GM18526 (cell line): Measurements from ENCODE around the gene HIPK4.

ENCODE experiments used
- POLR2A ChIP-seq: IDR thresholded peaks from 3 replicates; pipeline ENCODE4 v1.6.1; 2011; ENCODE audit not compliant: insufficient read length; ENCODE audit errors: extremely low read depth

The HIPK4 gene

DNA sequence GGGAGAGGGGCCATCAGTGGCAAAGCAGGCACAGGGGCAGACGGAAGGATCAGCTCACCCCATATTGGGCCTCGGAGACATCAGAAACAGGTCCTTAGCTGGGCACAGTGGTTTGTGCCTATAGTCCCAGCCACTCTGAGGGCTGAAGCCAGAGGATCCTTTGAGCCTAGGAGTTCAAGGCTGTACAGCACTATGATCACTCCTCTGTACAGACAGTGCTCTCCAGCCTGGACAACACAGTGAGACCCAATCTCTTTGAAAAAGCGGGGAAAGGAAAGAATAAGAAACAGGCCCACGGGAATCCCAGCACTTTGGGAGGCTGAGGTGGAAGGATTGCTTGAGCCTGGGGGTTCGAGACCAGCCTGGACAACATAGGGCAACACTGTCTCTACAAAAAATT lies 29.8 kb upstream of the HIPK4 start:
- no peak for TF ChIP-seq POLR2A

- no peak for TF ChIP-seq POLR2A
These were observed 29.2 kb upstream of the HIPK4 start for GRCh38 chr19:40419066-40419612.

- TF ChIP-seq POLR2A: no peak
These were observed 28.1 kb upstream of the HIPK4 start for GRCh38 chr19:40418040-40418439.

DNA sequence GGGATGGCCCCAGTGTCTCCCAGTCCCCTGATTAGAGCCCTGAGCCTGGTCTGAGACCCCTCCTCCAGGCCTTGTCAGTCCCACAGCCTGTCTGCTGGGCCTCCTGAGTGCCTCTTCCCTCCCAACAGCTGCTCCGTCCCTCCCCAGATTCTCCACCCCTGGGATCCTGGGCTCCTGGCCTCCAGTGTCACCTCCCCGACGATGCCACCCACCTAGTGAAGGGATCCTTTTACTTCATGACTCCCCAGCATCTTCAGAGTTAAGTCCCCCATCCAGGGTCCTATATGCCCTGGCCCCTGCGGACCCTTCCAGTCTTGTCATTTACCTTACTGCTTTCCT lies 27.6 kb upstream of the HIPK4 start:
- no peak for TF ChIP-seq POLR2A

DNA sequence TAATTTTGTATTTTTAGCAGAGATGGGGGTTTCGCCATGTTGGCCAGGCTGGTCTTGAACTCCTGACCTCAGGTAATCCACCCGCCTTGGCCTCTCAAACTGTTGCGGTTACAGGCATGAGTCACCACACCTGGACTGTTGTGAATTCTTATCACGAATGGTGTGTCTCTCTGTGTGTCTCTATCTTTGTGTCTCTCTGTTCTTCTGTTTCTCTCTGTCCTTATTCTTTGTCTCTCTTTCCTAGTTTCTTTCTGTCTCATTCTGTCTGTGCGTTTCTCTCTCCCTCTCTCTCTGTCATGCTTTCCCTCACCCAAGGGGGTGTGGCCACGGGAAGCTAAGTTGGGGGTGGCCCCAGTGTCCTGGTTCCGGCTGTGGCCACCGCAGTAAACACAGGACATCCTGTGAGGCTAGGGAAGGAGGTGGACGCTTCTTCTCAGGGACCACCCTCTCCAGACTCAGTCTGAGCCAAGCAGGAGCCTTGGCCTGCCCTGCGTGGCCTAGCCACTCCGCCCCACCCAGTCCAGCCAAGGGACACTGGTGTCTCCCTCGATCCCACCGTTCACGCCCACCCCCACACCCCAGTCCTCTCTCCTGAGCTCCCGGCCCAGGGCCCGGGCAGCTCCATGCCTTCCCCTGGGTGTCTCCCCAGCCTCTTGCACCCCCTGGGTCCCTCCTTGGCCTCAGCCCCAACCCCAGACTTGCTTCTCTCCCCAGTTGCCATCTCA lies 27.1 kb upstream of the HIPK4 start:
- peak; percentile 14 for TF ChIP-seq POLR2A

DNA sequence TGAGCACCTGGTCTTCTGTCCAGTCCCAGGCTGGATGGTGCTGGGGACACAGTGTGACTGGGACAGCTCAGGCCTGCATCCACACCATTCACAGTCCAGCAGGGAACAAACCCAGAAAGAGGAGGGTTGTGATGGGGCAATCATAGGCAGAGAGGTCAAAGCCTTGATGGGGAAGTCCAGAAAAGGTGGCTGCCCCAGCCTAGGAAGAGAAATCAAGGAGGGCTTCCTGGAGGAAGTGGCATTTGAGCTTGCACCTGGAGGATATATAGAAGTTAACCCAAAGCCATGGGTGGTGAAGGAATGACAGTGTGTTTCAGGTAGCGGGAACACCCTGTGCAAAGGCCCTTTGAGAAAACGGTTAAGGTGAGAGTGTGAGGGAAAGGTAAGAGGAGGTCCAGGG lies 25.8 kb upstream of the HIPK4 start:
- no peak for TF ChIP-seq POLR2A

DNA sequence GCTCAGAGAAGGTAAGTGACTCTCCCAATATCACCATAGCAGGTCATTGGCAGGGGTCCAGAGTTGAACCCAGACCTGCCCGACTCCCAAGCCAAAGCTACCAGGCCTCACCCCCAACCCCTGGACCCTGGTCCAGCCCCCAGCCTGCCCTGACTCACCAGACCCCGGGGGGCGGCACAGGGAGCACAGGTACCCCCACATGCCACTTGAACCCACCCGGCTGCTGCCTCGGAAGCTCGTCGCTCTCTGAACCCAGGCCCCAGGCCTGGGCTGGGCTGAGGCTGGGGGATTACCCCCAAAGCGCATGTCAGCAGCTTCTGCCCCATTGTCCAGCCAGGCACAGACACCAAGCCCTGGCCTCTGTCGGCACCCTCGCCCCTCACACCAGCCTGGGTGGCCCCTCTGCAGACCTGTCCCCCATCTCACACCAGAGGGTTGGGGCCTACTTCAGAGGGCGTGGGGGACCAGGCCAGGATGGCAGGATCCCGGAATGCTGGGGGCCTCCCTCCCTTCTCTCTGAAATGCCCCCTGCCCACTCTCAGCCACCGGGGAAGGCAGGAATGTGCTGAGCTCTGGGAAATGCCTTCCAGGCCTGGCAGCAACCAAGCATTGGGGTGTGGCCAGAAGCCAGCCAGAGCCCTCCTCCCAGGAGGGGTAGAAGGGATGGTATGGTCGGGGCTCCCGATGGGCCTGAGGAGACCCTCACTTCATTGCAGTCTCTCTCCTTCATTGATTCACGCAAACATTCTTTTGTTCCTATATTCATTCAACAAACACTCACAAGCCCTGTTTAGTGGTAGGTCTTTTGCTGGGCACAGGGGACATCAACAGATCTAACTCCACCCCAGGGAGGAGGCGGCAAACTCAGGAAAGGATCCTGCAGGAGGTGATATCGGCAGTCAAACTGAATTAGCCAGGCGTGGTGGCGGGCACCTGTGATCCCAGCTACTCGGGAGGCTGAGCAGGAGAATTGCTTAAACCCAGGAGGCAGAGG lies 24.9 kb upstream of the HIPK4 start:
- no peak for TF ChIP-seq POLR2A

DNA sequence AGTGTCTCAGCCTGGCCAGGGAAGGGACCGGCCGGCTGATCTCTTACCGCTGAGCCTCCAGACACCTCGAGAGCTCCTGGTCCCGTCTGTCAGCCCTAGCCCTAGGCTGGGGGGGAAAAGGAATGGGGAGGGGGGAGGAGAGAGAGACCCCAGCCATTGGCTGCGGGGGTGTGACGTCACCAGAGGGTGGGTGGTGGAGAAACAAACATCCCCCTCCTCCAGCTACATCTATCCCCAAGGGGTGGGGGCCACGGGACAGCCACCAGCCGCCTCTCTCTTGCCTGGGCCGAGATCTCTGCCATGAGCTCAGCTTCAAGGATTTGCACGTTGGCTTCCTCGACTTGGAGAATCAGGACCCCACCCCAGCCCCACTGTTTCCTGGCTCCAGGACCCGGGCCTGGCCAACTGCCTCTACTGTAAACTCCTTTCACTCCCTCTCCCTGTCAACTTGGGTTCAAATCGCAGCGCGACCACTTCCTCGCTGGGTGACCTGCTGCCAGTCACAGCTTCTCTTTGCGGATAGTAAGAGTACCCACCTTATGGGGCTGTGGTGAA lies 23.4 kb upstream of the HIPK4 start, which contains the start of gene PRX:
TSS of gene PRX (minus strand) at position 88 of the 555 bp plus-strand sequence. CDS start 5,446 bp downstream, outside the sequence.
- no peak for TF ChIP-seq POLR2A

DNA sequence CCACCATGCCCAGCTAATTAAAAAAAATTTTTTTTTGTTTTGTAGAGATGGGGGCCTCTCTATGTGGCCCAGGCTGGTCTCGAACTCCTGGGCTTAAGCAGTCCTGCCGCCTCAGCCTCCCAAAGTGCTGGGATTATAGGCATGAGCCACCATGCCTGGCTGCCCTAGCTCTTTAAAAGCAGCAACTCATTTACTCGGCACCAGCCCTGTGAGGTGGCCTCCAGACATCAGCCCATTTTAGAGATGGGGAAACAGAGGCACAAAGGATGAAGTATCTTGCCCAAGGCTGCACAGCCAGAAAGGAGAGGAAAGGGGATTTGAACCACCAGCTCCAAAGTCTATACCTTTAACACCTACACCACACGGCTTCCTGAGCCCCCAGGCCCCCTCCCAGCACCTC lies 22.9 kb upstream of the HIPK4 start:
- TF ChIP-seq POLR2A: no peak

- no peak for TF ChIP-seq POLR2A
These were observed 22.0 kb upstream of the HIPK4 start for GRCh38 chr19:40411958-40412499.

DNA sequence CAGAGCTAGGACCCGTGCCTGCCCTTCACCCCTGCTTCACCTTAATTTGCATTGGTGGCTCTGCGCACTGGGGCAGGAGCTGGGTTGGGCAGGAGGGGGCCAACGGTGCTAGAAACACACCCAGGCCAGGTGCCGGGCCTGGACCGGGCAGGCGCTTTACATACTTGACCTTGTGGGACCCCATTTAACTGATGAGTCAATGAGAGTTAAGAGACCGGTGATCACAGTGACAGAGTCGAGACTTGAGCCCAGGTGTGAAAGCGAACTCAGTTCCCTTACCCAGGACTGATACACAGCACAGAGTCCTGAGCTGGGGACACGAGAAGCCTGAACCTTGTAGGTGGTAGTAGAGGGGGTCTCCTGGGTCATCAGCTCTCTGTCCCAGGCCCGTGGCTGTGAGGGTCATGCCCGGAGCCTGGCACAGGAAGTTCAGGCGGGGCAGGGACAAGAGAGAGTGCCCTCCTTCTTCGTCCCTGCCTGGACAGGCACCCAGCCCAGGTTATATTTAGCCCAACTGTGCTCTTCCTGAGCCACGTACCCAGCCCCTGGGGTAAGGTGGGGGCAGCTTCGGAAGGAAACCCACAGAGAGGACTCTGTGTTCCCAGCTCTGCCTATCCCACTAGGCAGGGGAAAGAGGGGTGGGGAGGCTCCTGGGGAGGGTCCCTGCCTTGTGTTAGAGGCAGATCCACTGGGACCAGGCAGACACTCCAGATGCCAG lies 21.3 kb upstream of the HIPK4 start:
- no peak for TF ChIP-seq POLR2A

DNA sequence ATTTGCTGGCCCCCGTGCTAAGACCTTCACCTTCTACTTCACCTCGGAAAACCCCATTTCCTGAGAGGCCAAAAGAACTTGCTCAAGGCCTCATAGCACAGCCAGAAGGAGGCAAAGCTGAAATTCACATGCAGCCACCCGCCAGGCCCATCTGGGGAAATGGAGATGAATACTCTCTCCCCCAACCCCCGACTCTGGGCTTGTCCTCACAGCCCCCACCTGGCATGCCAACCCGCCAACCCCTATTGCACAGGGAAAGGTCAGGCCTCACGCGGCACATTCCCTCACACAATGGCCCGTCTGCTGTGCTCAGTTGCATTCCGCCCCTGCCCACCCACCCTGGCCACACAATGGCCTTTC lies 20.0 kb upstream of the HIPK4 start:
- no peak for TF ChIP-seq POLR2A

DNA sequence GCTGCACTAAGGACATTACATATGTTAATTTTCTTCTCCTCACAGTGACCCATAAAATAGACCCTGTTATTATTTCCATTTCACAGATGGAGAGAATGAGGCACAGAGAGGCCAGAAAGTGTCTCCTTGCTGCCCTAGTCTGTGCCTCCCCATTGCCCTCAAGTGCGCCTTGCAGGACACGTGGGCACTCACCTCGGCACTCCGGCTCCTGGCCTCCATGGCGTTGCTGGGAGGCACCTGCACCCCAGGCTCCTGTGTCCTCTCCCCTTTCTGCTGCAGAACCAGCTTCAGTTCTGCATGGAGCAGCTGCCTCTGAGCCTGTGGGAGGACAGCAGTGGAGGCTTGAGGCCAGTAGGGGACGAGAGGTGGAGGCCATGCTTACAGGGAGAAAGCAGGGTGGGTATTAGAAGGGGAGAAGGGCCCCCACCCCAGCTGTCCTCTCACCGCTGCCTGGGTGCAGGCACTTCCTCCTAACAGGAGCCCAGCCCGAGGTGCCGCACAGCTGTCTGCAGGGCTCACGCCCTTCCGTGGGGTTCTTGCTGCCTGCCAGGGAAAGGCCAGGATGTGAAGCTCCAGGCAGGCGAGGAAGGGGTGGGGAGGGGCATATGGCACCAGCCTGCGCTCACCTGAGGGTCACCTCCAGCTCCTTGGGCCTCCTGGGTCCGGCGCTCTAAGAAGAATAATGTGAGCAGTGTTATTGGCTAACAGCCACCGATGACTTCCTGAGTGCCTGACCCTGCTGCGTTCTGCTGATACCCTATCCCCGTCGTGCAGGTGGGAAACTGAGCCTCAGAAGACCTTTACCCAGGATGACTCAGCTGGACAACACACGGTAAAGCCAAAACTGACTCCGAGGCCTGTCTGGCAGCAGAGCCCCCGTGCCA lies 18.0 kb upstream of the HIPK4 start:
- TF ChIP-seq POLR2A: no peak
